Stimulated activated CD8-positive, alpha-beta memory T cell treated with anti-CD3 and anti-CD28 coated beads, Interleukin-7, amount 100 ng/mL, for 48 hours (primary cell): ENCODE results near the gene GNB1.

Experiments
- DNase-seq, 2 donors: peaks; one replicate each; pipeline ENCODE4 v3.0.0-alpha.2; 2020; ENCODE audit warnings: low read depth in 1 of 2; ENCODE audit errors: extremely low read depth in 1 of 2

GNB1 gene

GRCh38 chr1:1832820-1833219 lies 58.1 kb downstream of the GNB1 start:
- DNase-seq = no peak

GRCh38 chr1:1832166-1832565 lies 58.7 kb downstream of the GNB1 start:
- DNase-seq = no peak

- no peak for DNase-seq
These were observed 63.6 kb downstream of the GNB1 start for GRCh38 chr1:1827089-1827848.

GRCh38 chr1:1826356-1827088 lies 64.4 kb downstream of the GNB1 start:
- DNase-seq = no peak

GRCh38 chr1:1825217-1825616 lies 65.7 kb downstream of the GNB1 start:
- DNase-seq = no peak

- no peak for DNase-seq
These were observed 71.1 kb downstream of the GNB1 start for GRCh38 chr1:1819762-1820161.

- no peak for DNase-seq
These were observed 73.7 kb downstream of the GNB1 start for GRCh38 chr1:1817221-1817620.

GRCh38 chr1:1815606-1816281 lies 75.1 kb downstream of the GNB1 start:
- DNase-seq = no peak

- no peak for DNase-seq
These were observed 81.4 kb downstream of the GNB1 start for GRCh38 chr1:1809489-1809888.

- no peak for DNase-seq
These were observed 82.7 kb downstream of the GNB1 start for GRCh38 chr1:1808206-1808605.

GRCh38 chr1:1806890-1807289 lies 84.0 kb downstream of the GNB1 start:
- no peak for DNase-seq

- DNase-seq = no peak
These were observed 86.6 kb downstream of the GNB1 start for GRCh38 chr1:1804301-1804700.

- DNase-seq = no peak
These were observed 88.0 kb downstream of the GNB1 start for GRCh38 chr1:1802871-1803270.

GRCh38 chr1:1799716-1800115 lies 91.2 kb downstream of the GNB1 start:
- DNase-seq = no peak

GRCh38 chr1:1797731-1798341 lies 93.1 kb downstream of the GNB1 start:
- DNase-seq = no peak

- DNase-seq = no peak
These were observed 94.4 kb downstream of the GNB1 start for GRCh38 chr1:1796466-1796865.

GRCh38 chr1:1794999-1795398 lies 95.9 kb downstream of the GNB1 start:
- DNase-seq = no peak

- no peak for DNase-seq
These were observed 97.2 kb downstream of the GNB1 start for GRCh38 chr1:1793481-1794244.

GRCh38 chr1:1788646-1789431 lies 102.0 kb downstream of the GNB1 start:
- DNase-seq = no peak

- no peak for DNase-seq
These were observed 102.8 kb downstream of the GNB1 start for GRCh38 chr1:1788136-1788535.
